ENCODE data around the gene CRACDL. TPM values are rescaled to one million over a fixed set of nuclear protein-coding genes. Genes with fewer than 3 reads are reported as not detected.

Gene CRACDL
- total and polyA plus RNA-seq, 8 donors = 3.6 to 11.0 (median 6.0) TPM

GRCh38 chr2:98891591-98891990 is 44.4 kb downstream of the CRACDL start:
- intact Hi-C loops (cut with DNase I) = no loop called here
- no peaks in the 10 kb centered on the region for H3K27me3 ChIP-seq

GRCh38 chr2:98886066-98886554 is 49.9 kb downstream of the CRACDL start:
- H3K27ac ChIP-seq = no peak overlapping the region
- no peaks in the 10 kb centered on the region for H3K9me3 ChIP-seq
- no peaks in the 10 kb centered on the region for H3K27me3 ChIP-seq
- no peak for DNase-seq
- no peak for FAIRE-seq
- intact Hi-C loops (cut with DNase I) = no loop called here
- no peak for TF ChIP-seq CTCF (IDR thresholded peaks at IDR 0.05)
- no peak overlapping the region for H3K4me3 ChIP-seq
- no peaks in the 10 kb centered on the region for H3K36me3 ChIP-seq
- H3K4me1 ChIP-seq = peaks cover 0 to 5% (median 0%) of the 10 kb centered on the region in 3 donors
- ATAC-seq = no peak
- WGBS, 2 donors = 99 to 100% methylated on average over 2 of the region's 2 CpGs

More at GRCh38 chr2:98891591-98891990, 44.4 kb downstream of the CRACDL start:
- no peaks in the 10 kb centered on the region for H3K36me3 ChIP-seq
- ATAC-seq (no peak), DNase-seq (no peak), FAIRE-seq (no peak)
- WGBS, 2 donors = 90 to 98% methylated on average over 1 of the region's 1 CpG
- H3K9me3 ChIP-seq = no peaks in the 10 kb centered on the region
- H3K4me3 ChIP-seq = no peak overlapping the region
- H3K4me1 ChIP-seq = no peaks in the 10 kb centered on the region
- no peak for TF ChIP-seq CTCF (IDR thresholded peaks at IDR 0.05)
- no peak overlapping the region for H3K27ac ChIP-seq

DNA sequence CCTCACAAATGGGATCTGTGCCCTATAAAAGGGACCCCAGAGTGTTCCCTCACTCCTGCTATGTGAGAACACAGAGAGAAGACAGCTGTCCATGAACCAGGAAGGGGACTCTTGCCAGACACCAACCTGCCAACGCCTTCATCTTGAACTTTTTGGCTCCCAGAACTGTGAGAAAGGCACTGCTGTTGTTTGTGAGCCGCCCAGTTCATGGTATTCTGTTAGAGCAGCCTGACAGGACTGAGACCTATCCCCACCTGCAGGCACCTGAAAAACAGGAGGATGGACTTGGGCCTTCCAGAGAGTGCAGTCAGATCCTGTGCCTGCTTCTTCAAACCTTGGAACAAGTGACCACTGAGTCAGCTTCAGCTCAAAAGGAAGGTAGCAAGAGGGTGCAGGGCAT is 51.4 kb downstream of the CRACDL start:
- 45 to 55% methylated on average over 2 of the region's 2 CpGs for WGBS, 2 donors
- Histone ChIP-seq H3K36me3 (no peaks in the 10 kb centered on the region), H3K9me3 (no peaks in the 10 kb centered on the region), H3K27ac (no peak overlapping the region), H3K4me1 (peaks cover 0 to 5% (median 0%) of the 10 kb centered on the region in 3 donors), H3K27me3 (no peaks in the 10 kb centered on the region), H3K4me3 (no peak overlapping the region)
- peak in 3 of 4 donors; percentile 40 to 80 (median 58) for ATAC-seq
- no peak for TF ChIP-seq CTCF (IDR thresholded peaks at IDR 0.05)
- DNase-seq = peak in 3 of 6 donors; percentile 30 to 45 (median 38)
- no peak for FAIRE-seq
- intact Hi-C loops (cut with DNase I) = no loop called here

GRCh38 chr2:98883780-98884211 is 52.2 kb downstream of the CRACDL start:
- Histone ChIP-seq H3K36me3 (no peaks in the 10 kb centered on the region), H3K27me3 (no peaks in the 10 kb centered on the region), H3K4me3 (no peak overlapping the region), H3K9me3 (no peaks in the 10 kb centered on the region), H3K4me1 (peaks cover 0 to 5% (median 0%) of the 10 kb centered on the region in 3 donors), H3K27ac (no peak overlapping the region)
- TF ChIP-seq CTCF (IDR thresholded peaks at IDR 0.05) = no peak
- peak in 2 of 4 donors; percentile 26 to 36 for ATAC-seq
- FAIRE-seq = no peak
- DNase-seq = no peak
- 89 to 90% methylated on average over 10 of the region's 10 CpGs for WGBS, 2 donors
- intact Hi-C loops (cut with DNase I) = no loop called here

DNA sequence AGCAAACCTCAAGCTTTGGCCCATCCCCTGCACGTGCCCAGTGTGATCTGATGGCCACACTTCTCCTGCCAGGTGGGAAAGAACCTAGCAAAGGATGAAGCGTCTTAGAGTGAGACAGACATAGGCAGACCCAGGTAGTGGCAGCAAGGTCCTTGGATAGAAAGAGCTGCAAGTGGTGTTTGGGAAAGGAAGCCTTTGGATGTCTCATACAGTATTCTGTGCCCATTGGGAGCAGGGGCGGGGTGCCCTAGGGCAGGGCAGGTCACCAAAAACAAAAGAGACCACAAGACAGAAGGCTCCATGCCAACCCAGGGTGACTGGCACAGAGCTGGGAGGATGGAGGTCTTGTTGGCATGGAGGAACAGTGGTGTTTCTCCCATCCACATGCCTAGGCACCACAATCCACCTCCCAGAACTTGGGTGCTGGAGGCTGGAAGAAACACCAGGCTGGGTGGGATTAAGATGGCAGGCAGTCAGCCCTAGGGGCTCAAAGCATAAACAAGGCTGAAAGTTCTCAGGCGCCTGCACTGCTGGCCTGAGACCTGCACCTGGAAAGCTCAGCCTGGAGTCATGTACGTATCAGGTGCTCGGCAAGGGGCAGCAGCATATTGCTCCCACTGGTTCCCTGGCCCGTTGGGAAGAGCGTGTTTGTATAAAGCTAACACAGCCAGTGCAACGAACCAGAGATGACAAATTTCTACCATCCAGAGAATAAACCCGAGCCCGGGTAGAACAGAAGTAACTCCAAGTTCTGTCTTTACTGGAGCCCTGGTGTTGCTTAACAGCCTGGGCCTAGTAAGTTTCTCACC is 52.9 kb downstream of the CRACDL start:
- 89 to 91% methylated on average over 11 of the region's 11 CpGs for WGBS, 2 donors
- FAIRE-seq (no peak), DNase-seq (no peak)

More for the DNA sequence above, 52.9 kb downstream of the CRACDL start:
- Histone ChIP-seq H3K27me3 (no peaks in the 10 kb centered on the region), H3K4me3 (no peak overlapping the region), H3K4me1 (peaks cover 0 to 5% (median 0%) of the 10 kb centered on the region in 3 donors), H3K27ac (no peak overlapping the region), H3K9me3 (no peaks in the 10 kb centered on the region), H3K36me3 (no peaks in the 10 kb centered on the region)
- intact Hi-C loops (cut with DNase I) = no loop called here
- no peak for TF ChIP-seq CTCF (IDR thresholded peaks at IDR 0.05)
- ATAC-seq = peak in 2 of 4 donors; percentile 48 to 56

Measured in pancreas (tissue), 10 donors.